Right lobe of liver (tissue), 6 donors: Measurements from ENCODE around the gene LYRM9. TPM values are rescaled to one million over a fixed set of nuclear protein-coding genes. Genes with fewer than 3 reads are reported as not detected.

Experiments used
- ATAC-seq, 4 donors: fragments of 200-7000 bp; cut with Tn5 transposase; one replicate each; pipeline ENCODE4 v1.9.1; 2020; ENCODE audit warnings: mild to moderate bottlenecking in 4 of 4, moderate library complexity in 4 of 4
- DNase-seq, 3 donors: peaks; one replicate each; pipeline ENCODE4 v3.0.0-alpha.2; 2020
- H3K27ac ChIP-seq, 3 donors: fragments of 200-600 bp; one replicate each; pipeline ENCODE4 v1.8.0; 2022
- H3K27me3 ChIP-seq, 2 donors: fragments of 200-600 bp; one replicate each; pipeline ENCODE4 v1.8.0; 2022
- H3K36me3 ChIP-seq, 4 donors: fragments of 200-600 bp; sonication (generic) in 1 of 4; one replicate each; pipeline versions ENCODE4 v1.5.1 to v1.8.0; 2017 to 2022; ENCODE audit warnings: control low read depth in 1 of 4
- H3K4me1 ChIP-seq, 4 donors: fragments of 200-600 bp; sonication (generic) in 1 of 4; one replicate each; pipeline versions ENCODE4 v1.5.1 to v1.8.0; 2017 to 2022; ENCODE audit warnings: control low read depth in 1 of 4
- H3K4me3 ChIP-seq, 3 donors: fragments of 200-600 bp; one replicate each; pipeline ENCODE4 v1.8.0; 2022
- H3K9me3 ChIP-seq, 4 donors: fragments of 200-600 bp; sonication (generic) in 1 of 4; one replicate each; pipeline versions ENCODE4 v1.5.1 to v1.8.0; 2017 to 2022; ENCODE audit warnings: control low read depth in 1 of 4
- CTCF ChIP-seq, 4 donors: fragments of 200-600 bp in 3 of 4; fragments of 450-650 bp in 1 of 4; IDR thresholded peaks; one replicate each; pipeline versions ENCODE4 v1.5.1 to v1.8.0; 2016 to 2022; ENCODE audit warnings: antibody characterized with exemption in 4 of 4, mild to moderate bottlenecking in 2 of 4
- POLR2A ChIP-seq: fragments of 450-650 bp; IDR thresholded peaks from one replicate; pipeline ENCODE4 v1.6.1; 2017; ENCODE audit warnings: antibody characterized with exemption, mild to moderate bottlenecking
- WGBS: methylation state at CpG from one replicate; pipeline ENCODE4 v1.1.6; 2018; ENCODE audit warnings: low coverage, low lambda C conversion rate; ENCODE audit not compliant: insufficient coverage; ENCODE audit errors: missing lambda C conversion rate; 5-methylcytosine and 5-hydroxymethylcytosine counted together
- intact Hi-C, 2 donors: fragments of 100-400 bp; cut with DNase I; formaldehyde crosslinking; loops; one replicate each; pipeline versions ENCODE4 v1.11.2 to v1.14.1; 2022
- total RNA-seq, 6 experiments: library from RNA; depleted of rRNA in 2 of 6; stranded (reverse); fragments of >200 nt in 2 of 6; fragmentation: NEBNext Ultra II Directional in 3 of 6; extraction: Animal tissue kit (Norgen Biotek cat#: 25700) in 3 of 6; gene quantifications; one replicate each; pipeline versions ENCODE4 v1.1.0 to v1.2.4, GENCODE V29; 2016 to 2023
- donor health status: DM: no; HTN: yes; CAD: no.
- donor health status: DM: no; HTN: no; CAD: no.
- donor health status: DM: no; HTN: no; CAD: no.
- donor health status: DM: no; HTN: yes; CAD: no.
- donor health status: DM: no; HTN: yes; CAD: no.

Gene LYRM9
- total RNA-seq, 6 experiments from 2014 or later, result 4.1 to 7.2 (median 5.5) TPM

GRCh38 chr17:27927781-27928180 is 34.6 kb upstream of the LYRM9 start:
- TF ChIP-seq POLR2A (no peak), CTCF (IDR thresholded peaks at IDR 0.05) (no peak)
- Histone ChIP-seq H3K27me3 (no peaks in the 10 kb centered on the region), H3K9me3 (no peaks in the 10 kb centered on the region), H3K4me3 (no peak overlapping the region), H3K36me3 (no peaks in the 10 kb centered on the region), H3K27ac (no peak overlapping the region), H3K4me1 (no peaks in the 10 kb centered on the region)
- 73% methylated on average over 2 of the region's 2 CpGs for WGBS
- DNase-seq, result no peak
- no peak for ATAC-seq
- intact Hi-C loops, result no loop called here

- 75% methylated on average over 3 of the region's 3 CpGs for WGBS
These were observed 28.4 kb upstream of the LYRM9 start for GRCh38 chr17:27921599-27921998.

GRCh38 chr17:27921077-27921476 is 27.9 kb upstream of the LYRM9 start:
- DNase-seq (no peak), ATAC-seq (peak in 1 of 4 donors; percentile 18)
- Histone ChIP-seq H3K27me3 (no peaks in the 10 kb centered on the region), H3K9me3 (no peaks in the 10 kb centered on the region), H3K4me1 (peaks cover 0 to 20% (median 5%) of the 10 kb centered on the region in 4 donors), H3K36me3 (no peaks in the 10 kb centered on the region), H3K4me3 (no peak overlapping the region), H3K27ac (peak overlapping the region in 1 of 3 donors; percentile 33)
- intact Hi-C loops, result no loop called here
- TF ChIP-seq CTCF (IDR thresholded peaks at IDR 0.05), result no peak
- TF ChIP-seq POLR2A, result no peak
- WGBS, result 92% methylated on average over 5 of the region's 5 CpGs

More at GRCh38 chr17:27921599-27921998, 28.4 kb upstream of the LYRM9 start:
- ATAC-seq (no peak), DNase-seq (no peak)
- intact Hi-C loops, result no loop called here
- no peak for TF ChIP-seq POLR2A
- TF ChIP-seq CTCF (IDR thresholded peaks at IDR 0.05), result no peak
- Histone ChIP-seq H3K36me3 (no peaks in the 10 kb centered on the region), H3K9me3 (no peaks in the 10 kb centered on the region), H3K4me3 (no peak overlapping the region), H3K27me3 (no peaks in the 10 kb centered on the region), H3K4me1 (peaks cover 0 to 20% (median 5%) of the 10 kb centered on the region in 4 donors), H3K27ac (no peak overlapping the region)

GRCh38 chr17:27920569-27920968 is 27.4 kb upstream of the LYRM9 start:
- no peak overlapping the region for H3K4me3 ChIP-seq
- DNase-seq (peak; percentile 63 to 86 (median 75)), ATAC-seq (peak; percentile 89 to 95 (median 94))
- H3K9me3 ChIP-seq, result no peaks in the 10 kb centered on the region
- 29% methylated on average over 3 of the region's 3 CpGs for WGBS
- TF ChIP-seq CTCF (IDR thresholded peaks at IDR 0.05) (no peak), POLR2A (no peak)
- intact Hi-C loops, result no loop called here
- no peaks in the 10 kb centered on the region for H3K36me3 ChIP-seq
- no peaks in the 10 kb centered on the region for H3K27me3 ChIP-seq
- peaks cover 0 to 20% (median 5%) of the 10 kb centered on the region in 4 donors for H3K4me1 ChIP-seq
- peak overlapping the region in 1 of 3 donors; percentile 33 for H3K27ac ChIP-seq

GRCh38 chr17:27919079-27919478 is 25.9 kb upstream of the LYRM9 start:
- H3K4me3 ChIP-seq, result no peak overlapping the region
- 60% methylated on average over 7 of the region's 7 CpGs for WGBS
- DNase-seq (peak in 2 of 3 donors; percentile 31 to 54), ATAC-seq (peak in 1 of 4 donors; percentile 18)
- intact Hi-C loops, result no loop called here
- H3K36me3 ChIP-seq, result no peaks in the 10 kb centered on the region
- TF ChIP-seq CTCF (IDR thresholded peaks at IDR 0.05) (peak in 1 of 4 donors; percentile 5), POLR2A (no peak)
- H3K4me1 ChIP-seq, result peaks cover 0 to 20% (median 5%) of the 10 kb centered on the region in 4 donors
- no peaks in the 10 kb centered on the region for H3K27me3 ChIP-seq
- no peak overlapping the region for H3K27ac ChIP-seq
- H3K9me3 ChIP-seq, result no peaks in the 10 kb centered on the region
